CD8-positive, alpha-beta memory T cell (primary cell): Measurements from ENCODE around the gene PARD3. TPM values are rescaled to one million over a fixed set of nuclear protein-coding genes. Genes with fewer than 3 reads are reported as not detected.
"Not testable (repeated sequence)": the region's sequence is repeated elsewhere in the genome, so short reads cannot be mapped to it uniquely, and the experiment has no call there.

Source experiments
- CTCF ChIA-PET: fragments of 350-600 bp; sonication (Branson Sonifier 250); formaldehyde crosslinking; loops from one replicate; lab custom pipeline; 2021; ENCODE audit warnings: antibody characterized with exemption; lab: Charles Lee
- POLR2A ChIA-PET: fragments of 350-600 bp; sonication (Branson Sonifier 250); formaldehyde crosslinking; loops from one replicate; lab custom pipeline; 2021; ENCODE audit warnings: antibody characterized with exemption; lab: Charles Lee
- DNase-seq, 5 donors: peaks; one replicate each; pipeline versions ENCODE4 v3.0.0 to v3.0.0-alpha.2; 2020 to 2022; ENCODE audit warnings: mixed read lengths in 1 of 5
- H3K27ac ChIP-seq: one replicate; pipeline ENCODE4 v1.7.0; 2013; ENCODE audit warnings: low read depth, mild to moderate bottlenecking, low read length, moderate library complexity
- H3K27me3 ChIP-seq: 2 replicates; pipeline ENCODE4 v1.7.0; 2013; ENCODE audit warnings: low read length, mild to moderate bottlenecking; ENCODE audit not compliant: insufficient read depth, poor library complexity, severe bottlenecking
- H3K36me3 ChIP-seq: 2 replicates; pipeline ENCODE4 v1.7.0; 2013; ENCODE audit warnings: mild to moderate bottlenecking, low read length, moderate library complexity; ENCODE audit not compliant: insufficient read depth
- H3K4me1 ChIP-seq: 2 replicates; pipeline ENCODE4 v1.7.0; 2013; ENCODE audit warnings: mild to moderate bottlenecking, low read length, moderate library complexity; ENCODE audit not compliant: insufficient read depth
- H3K4me3 ChIP-seq: 2 replicates; pipeline ENCODE4 v1.7.0; 2013; ENCODE audit warnings: mild to moderate bottlenecking, low read length
- H3K9me3 ChIP-seq: 2 replicates; pipeline ENCODE4 v1.7.0; 2013; ENCODE audit warnings: mild to moderate bottlenecking, low read length
- H3K27ac Mint-ChIP-seq, 8 donors: one replicate each; pipeline ENCODE4 v1.8.0; 2020 to 2021; ENCODE audit warnings: mixed read lengths in 8 of 8, mild to moderate bottlenecking in 6 of 8, inconsistent platforms in 3 of 8, moderate library complexity in 3 of 8
- H3K27me3 Mint-ChIP-seq, 2 donors: one replicate each; pipeline ENCODE4 v1.8.0; 2020 to 2021; ENCODE audit warnings: mixed read lengths in 2 of 2, mild to moderate bottlenecking in 1 of 2, moderate library complexity in 1 of 2
- H3K36me3 Mint-ChIP-seq, 3 donors: one replicate each; pipeline ENCODE4 v1.8.0; 2020 to 2021; ENCODE audit warnings: mixed read lengths in 3 of 3, inconsistent platforms in 1 of 3, mild to moderate bottlenecking in 1 of 3
- H3K4me1 Mint-ChIP-seq, 3 donors: one replicate each; pipeline ENCODE4 v1.8.0; 2020 to 2021; ENCODE audit warnings: mixed read lengths in 3 of 3, inconsistent platforms in 1 of 3, mild to moderate bottlenecking in 1 of 3
- H3K4me3 Mint-ChIP-seq, 7 donors: one replicate each; pipeline ENCODE4 v1.8.0; 2020 to 2021; ENCODE audit warnings: mixed read lengths in 7 of 7, mild to moderate bottlenecking in 6 of 7, moderate library complexity in 4 of 7, inconsistent platforms in 2 of 7
- H3K9me3 Mint-ChIP-seq, 5 donors: one replicate each; pipeline ENCODE4 v1.8.0; 2020 to 2022; ENCODE audit warnings: mixed read lengths in 5 of 5, mild to moderate bottlenecking in 3 of 5, moderate library complexity in 2 of 5, inconsistent platforms in 1 of 5
- polyA plus RNA-seq: library from polyadenylated mRNA; unstranded; fragments of 300-500 nt; fragmentation: Illumina TruSeq; gene quantifications from one replicate; pipeline ENCODE4 v1.2.3, GENCODE V29; 2021
- total RNA-seq, 2 experiments: library from RNA; stranded (reverse); gene quantifications; one replicate each; pipeline ENCODE4 v1.2.3, GENCODE V29; 2021

PARD3 gene
- total and polyA plus RNA-seq, 3 experiments from 2014 or later, result 0.27 to 0.46 TPM; not detected in 1

- no peak for DNase-seq
- Mint-ChIP-seq H3K4me3 (no peak overlapping the region), H3K4me1 (no peaks in the 10 kb centered on the region), H3K9me3 (peaks cover 0 to 12% (median 0%) of the 10 kb centered on the region in 5 donors), H3K27me3 (no peaks in the 10 kb centered on the region), H3K27ac (no peak overlapping the region), H3K36me3 (no peaks in the 10 kb centered on the region)
- no peaks in the 10 kb centered on the region for H3K9me3 ChIP-seq
- H3K27me3 ChIP-seq, result no peaks in the 10 kb centered on the region
- no peaks in the 10 kb centered on the region for H3K36me3 ChIP-seq
- ChIA-PET POLR2A (no interaction called here), CTCF (no interaction called here)
- H3K4me3 ChIP-seq, result no peak overlapping the region
- no peaks in the 10 kb centered on the region for H3K4me1 ChIP-seq
- no peak overlapping the region for H3K27ac ChIP-seq
Observed at GRCh38 chr10:34437906-34438305, 377.2 kb downstream of the PARD3 start.

- H3K27ac Mint-ChIP-seq, result no peak overlapping the region
- no peak overlapping the region for H3K4me3 Mint-ChIP-seq
- Histone ChIP-seq H3K4me3 (no peak overlapping the region), H3K27ac (no peak overlapping the region), H3K27me3 (no peaks in the 10 kb centered on the region), H3K4me1 (no peaks in the 10 kb centered on the region), H3K36me3 (no peaks in the 10 kb centered on the region), H3K9me3 (no peaks in the 10 kb centered on the region)
- H3K36me3 Mint-ChIP-seq, result no peaks in the 10 kb centered on the region
- POLR2A ChIA-PET, result interaction anchor here (0.6 kb wide), 1 partner anchor 48 kb away, joined by 3 read pairs; no protein-coding TSS in a partner anchor
- no peaks in the 10 kb centered on the region for H3K27me3 Mint-ChIP-seq
- peaks cover 0 to 4% (median 2%) of the 10 kb centered on the region in 5 donors for H3K9me3 Mint-ChIP-seq
- DNase-seq, result no peak
- CTCF ChIA-PET, result no interaction called here
- H3K4me1 Mint-ChIP-seq, result no peaks in the 10 kb centered on the region
Observed at GRCh38 chr10:34434119-34434594, 380.9 kb downstream of the PARD3 start.

- Histone ChIP-seq H3K4me1 (no peaks in the 10 kb centered on the region), H3K27ac (no peak overlapping the region), H3K27me3 (no peaks in the 10 kb centered on the region), H3K9me3 (no peaks in the 10 kb centered on the region), H3K36me3 (no peaks in the 10 kb centered on the region), H3K4me3 (no peak overlapping the region)
- H3K27ac Mint-ChIP-seq, result no peak overlapping the region
- H3K36me3 Mint-ChIP-seq, result no peaks in the 10 kb centered on the region
- ChIA-PET POLR2A (no interaction called here), CTCF (no interaction called here)
- H3K27me3 Mint-ChIP-seq, result no peaks in the 10 kb centered on the region
- H3K4me1 Mint-ChIP-seq, result no peaks in the 10 kb centered on the region
- no peak for DNase-seq
- H3K9me3 Mint-ChIP-seq, result peaks cover 0 to 3% (median 2%) of the 10 kb centered on the region in 5 donors
- no peak overlapping the region for H3K4me3 Mint-ChIP-seq
Observed at GRCh38 chr10:34433241-34434076, 381.6 kb downstream of the PARD3 start.

- Histone ChIP-seq H3K27me3 (no peaks in the 10 kb centered on the region), H3K9me3 (no peaks in the 10 kb centered on the region), H3K4me3 (no peak overlapping the region), H3K36me3 (no peaks in the 10 kb centered on the region), H3K4me1 (no peaks in the 10 kb centered on the region), H3K27ac (no peak overlapping the region)
- Mint-ChIP-seq H3K9me3 (peaks cover 0 to 3% (median 0%) of the 10 kb centered on the region in 5 donors), H3K27me3 (no peaks in the 10 kb centered on the region), H3K27ac (no peak overlapping the region), H3K4me3 (no peak overlapping the region), H3K4me1 (no peaks in the 10 kb centered on the region), H3K36me3 (no peaks in the 10 kb centered on the region)
- CTCF ChIA-PET, result no interaction called here
- DNase-seq, result no peak
- POLR2A ChIA-PET, result no interaction called here
Observed at GRCh38 chr10:34432589-34432988, 382.5 kb downstream of the PARD3 start.

- H3K4me1 ChIP-seq, result no peaks in the 10 kb centered on the region
Observed at GRCh38 chr10:34430685-34431084, 384.4 kb downstream of the PARD3 start.

GRCh38 chr10:34428501-34428900, 386.6 kb downstream of the PARD3 start:
- H3K27me3 Mint-ChIP-seq, result no peaks in the 10 kb centered on the region
- Histone ChIP-seq H3K4me3 (no peak overlapping the region), H3K36me3 (no peaks in the 10 kb centered on the region), H3K27ac (no peak overlapping the region), H3K27me3 (no peaks in the 10 kb centered on the region), H3K4me1 (no peaks in the 10 kb centered on the region), H3K9me3 (no peaks in the 10 kb centered on the region)
- ChIA-PET POLR2A (no interaction called here), CTCF (no interaction called here)
- no peak overlapping the region for H3K4me3 Mint-ChIP-seq
- no peaks in the 10 kb centered on the region for H3K4me1 Mint-ChIP-seq
- no peak overlapping the region for H3K27ac Mint-ChIP-seq
- H3K36me3 Mint-ChIP-seq, result no peaks in the 10 kb centered on the region
- peaks cover 0 to 4% (median 2%) of the 10 kb centered on the region in 5 donors for H3K9me3 Mint-ChIP-seq
- DNase-seq, result no peak

More at GRCh38 chr10:34430685-34431084, 384.4 kb downstream of the PARD3 start:
- no peaks in the 10 kb centered on the region for H3K36me3 Mint-ChIP-seq
- H3K4me3 ChIP-seq, result no peak overlapping the region
- no peaks in the 10 kb centered on the region for H3K9me3 ChIP-seq
- H3K27me3 Mint-ChIP-seq, result no peaks in the 10 kb centered on the region
- H3K27ac Mint-ChIP-seq, result no peak overlapping the region
- no peaks in the 10 kb centered on the region for H3K36me3 ChIP-seq
- ChIA-PET POLR2A (no interaction called here), CTCF (no interaction called here)
- H3K9me3 Mint-ChIP-seq, result peaks cover 0 to 3% (median 2%) of the 10 kb centered on the region in 5 donors
- H3K27ac ChIP-seq, result no peak overlapping the region
- H3K4me1 Mint-ChIP-seq, result no peaks in the 10 kb centered on the region
- H3K27me3 ChIP-seq, result no peaks in the 10 kb centered on the region
- H3K4me3 Mint-ChIP-seq, result no peak overlapping the region
- DNase-seq, result no peak

GRCh38 chr10:34427911-34428216, 387.2 kb downstream of the PARD3 start:
- Mint-ChIP-seq H3K4me1 (no peaks in the 10 kb centered on the region), H3K36me3 (no peaks in the 10 kb centered on the region), H3K27ac (no peak overlapping the region), H3K9me3 (peaks cover 0 to 4% (median 2%) of the 10 kb centered on the region in 5 donors), H3K27me3 (no peaks in the 10 kb centered on the region), H3K4me3 (no peak overlapping the region)
- Histone ChIP-seq H3K36me3 (no peaks in the 10 kb centered on the region), H3K27me3 (no peaks in the 10 kb centered on the region), H3K27ac (no peak overlapping the region), H3K9me3 (no peaks in the 10 kb centered on the region), H3K4me1 (no peaks in the 10 kb centered on the region), H3K4me3 (no peak overlapping the region)
- CTCF ChIA-PET, result no interaction called here
- DNase-seq, result no peak
- POLR2A ChIA-PET, result no interaction called here

- CTCF ChIA-PET, H3K4me1 Mint-ChIP-seq, H3K36me3 ChIP-seq: not testable (repeated sequence)
Observed at GRCh38 chr10:34427158-34427910, 387.8 kb downstream of the PARD3 start.

More at GRCh38 chr10:34427158-34427910, 387.8 kb downstream of the PARD3 start:
- H3K27me3 ChIP-seq, H3K4me3 Mint-ChIP-seq, H3K9me3 ChIP-seq, H3K36me3 Mint-ChIP-seq, DNase-seq, H3K4me1 ChIP-seq, H3K27ac Mint-ChIP-seq, H3K4me3 ChIP-seq, H3K9me3 Mint-ChIP-seq, POLR2A ChIA-PET, H3K27ac ChIP-seq, H3K27me3 Mint-ChIP-seq: not testable (repeated sequence)
